ENCODE data around the gene SLC1A1. TPM values are rescaled to one million over a fixed set of nuclear protein-coding genes. Genes with fewer than 3 reads are reported as not detected.

The SLC1A1 gene
- total RNA-seq, 1 experiment from 2014 or later, result 8.5 TPM

DNA sequence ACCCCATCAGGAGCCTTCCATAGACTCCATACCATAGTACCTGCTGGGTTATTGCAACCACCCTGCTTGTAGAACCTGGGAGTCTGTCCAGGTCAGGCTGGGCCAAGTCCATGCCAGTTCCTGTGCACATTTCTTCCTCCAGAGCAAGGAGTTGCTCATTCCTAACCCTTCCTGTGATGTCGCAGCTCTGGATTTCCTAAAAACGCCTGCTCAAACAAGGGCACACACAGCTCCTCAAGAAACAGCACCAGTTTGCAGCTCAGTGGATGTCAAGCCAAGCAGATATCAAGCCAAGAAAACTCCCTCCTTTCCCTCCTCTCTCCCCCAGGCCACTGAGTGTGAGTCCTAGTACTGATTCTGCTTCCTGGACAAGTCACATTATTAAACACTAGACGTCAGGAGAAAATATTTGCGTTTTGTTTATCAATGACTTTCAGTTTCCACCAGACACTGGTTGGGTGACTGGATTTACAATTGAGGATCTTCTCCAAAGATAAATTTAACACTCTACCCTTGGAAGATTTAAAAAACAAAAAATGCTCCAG is 59.6 kb downstream of the SLC1A1 start (continued):
- no peak for TF ChIP-seq ZMAT4 (CRISPR knock-in tag; IDR thresholded peaks at IDR 0.05)
- no peak for TF ChIP-seq MYBL2 (CRISPR knock-in tag; IDR thresholded peaks at IDR 0.05)
- no peak for TF ChIP-seq CREM (CRISPR knock-in tag; IDR thresholded peaks at IDR 0.05)
- no peak for TF ChIP-seq ZNF138 (CRISPR knock-in tag; conservative IDR thresholded peaks at IDR 0.05)
- TF ChIP-seq MXD4 (CRISPR knock-in tag; IDR thresholded peaks at IDR 0.05; ENCODE audit: borderline replicate concordance), result no peak
- TF ChIP-seq, protein P1, sequence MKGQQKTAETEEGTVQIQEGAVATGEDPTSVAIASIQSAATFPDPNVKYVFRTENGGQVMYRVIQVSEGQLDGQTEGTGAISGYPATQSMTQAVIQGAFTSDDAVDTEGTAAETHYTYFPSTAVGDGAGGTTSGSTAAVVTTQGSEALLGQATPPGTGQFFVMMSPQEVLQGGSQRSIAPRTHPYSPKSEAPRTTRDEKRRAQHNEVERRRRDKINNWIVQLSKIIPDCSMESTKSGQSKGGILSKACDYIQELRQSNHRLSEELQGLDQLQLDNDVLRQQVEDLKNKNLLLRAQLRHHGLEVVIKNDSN (CRISPR knock-in tag; IDR thresholded peaks at IDR 0.05), result no peak
- TF ChIP-seq FOXJ3 (CRISPR knock-in tag; IDR thresholded peaks at IDR 0.05; ENCODE audit: borderline replicate concordance), result no peak
- TF ChIP-seq SMAD3 (CRISPR knock-in tag; IDR thresholded peaks at IDR 0.05; ENCODE audit: borderline replicate concordance), result no peak
- TF ChIP-seq NR2C2 (CRISPR knock-in tag; IDR thresholded peaks at IDR 0.05), result no peak
- TF ChIP-seq FOXP1 (CRISPR knock-in tag; IDR thresholded peaks at IDR 0.05; ENCODE audit: borderline replicate concordance), result no peak

- ATAC-seq (no peak), DNase-seq (ENCODE audit: low spot score) (no peak)
- H3K4me1 Mint-ChIP-seq, result peaks cover 17% of the 10 kb centered on the region
- no peak overlapping the region for H3K27ac Mint-ChIP-seq
- H3K27me3 Mint-ChIP-seq (ENCODE audit: low read depth), result no peaks in the 10 kb centered on the region
- TF ChIP-seq FOXP1 (CRISPR knock-in tag; IDR thresholded peaks at IDR 0.05; ENCODE audit: borderline replicate concordance), result no peak
- no peaks in the 10 kb centered on the region for H3K9me3 Mint-ChIP-seq
- no peak overlapping the region for H3K4me3 Mint-ChIP-seq
- CTCF ChIA-PET, result interaction anchor here (5.9 kb wide), 1 partner anchor 165 kb away, joined by 76 read pairs; no protein-coding TSS in a partner anchor
- POLR2A ChIA-PET, result no interaction called here
- H3K36me3 Mint-ChIP-seq, result no peaks in the 10 kb centered on the region
Observed at GRCh38 chr9:4550777-4551484, 60.7 kb downstream of the SLC1A1 start.

- ATAC-seq (no peak), DNase-seq (ENCODE audit: low spot score) (no peak)
- no peak overlapping the region for H3K27ac Mint-ChIP-seq
- H3K9me3 Mint-ChIP-seq, result no peaks in the 10 kb centered on the region
- H3K27me3 Mint-ChIP-seq (ENCODE audit: low read depth), result no peaks in the 10 kb centered on the region
- no peak overlapping the region for H3K4me3 Mint-ChIP-seq
- ChIA-PET CTCF (interaction anchor here (1.1 kb wide), 1 partner anchor 171 kb away, joined by 3 read pairs; no protein-coding TSS in a partner anchor), POLR2A (interaction anchor here (0.6 kb wide), 1 partner anchor 388 kb away, joined by 4 read pairs; no protein-coding TSS in a partner anchor)
- TF ChIP-seq E2F1 (CRISPR knock-in tag; IDR thresholded peaks at IDR 0.05) (no peak), CDX4 (CRISPR knock-in tag; IDR thresholded peaks at IDR 0.05; ENCODE audit: borderline replicate concordance) (no peak), ZNF219 (CRISPR knock-in tag; IDR thresholded peaks at IDR 0.05; ENCODE audit: borderline replicate concordance) (no peak), NFYB (CRISPR knock-in tag; conservative IDR thresholded peaks at IDR 0.05; ENCODE audit: low read depth) (no peak), CBFB (CRISPR knock-in tag; IDR thresholded peaks at IDR 0.05; ENCODE audit: low read depth) (no peak), ERG (CRISPR knock-in tag; IDR thresholded peaks at IDR 0.05) (no peak), NR3C1 (CRISPR knock-in tag; conservative IDR thresholded peaks at IDR 0.05; ENCODE audit: low read depth) (no peak), JAZF1 (CRISPR knock-in tag; IDR thresholded peaks at IDR 0.05) (no peak)
- TF ChIP-seq, protein P2, sequence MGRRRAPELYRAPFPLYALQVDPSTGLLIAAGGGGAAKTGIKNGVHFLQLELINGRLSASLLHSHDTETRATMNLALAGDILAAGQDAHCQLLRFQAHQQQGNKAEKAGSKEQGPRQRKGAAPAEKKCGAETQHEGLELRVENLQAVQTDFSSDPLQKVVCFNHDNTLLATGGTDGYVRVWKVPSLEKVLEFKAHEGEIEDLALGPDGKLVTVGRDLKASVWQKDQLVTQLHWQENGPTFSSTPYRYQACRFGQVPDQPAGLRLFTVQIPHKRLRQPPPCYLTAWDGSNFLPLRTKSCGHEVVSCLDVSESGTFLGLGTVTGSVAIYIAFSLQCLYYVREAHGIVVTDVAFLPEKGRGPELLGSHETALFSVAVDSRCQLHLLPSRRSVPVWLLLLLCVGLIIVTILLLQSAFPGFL (CRISPR knock-in tag; IDR thresholded peaks at IDR 0.05; ENCODE audit: borderline replicate concordance), result no peak
- H3K4me1 Mint-ChIP-seq, result peaks cover 20% of the 10 kb centered on the region
- H3K36me3 Mint-ChIP-seq, result no peaks in the 10 kb centered on the region
Observed at GRCh38 chr9:4553951-4554381, 63.7 kb downstream of the SLC1A1 start.
